Gastrocnemius medialis (tissue), 4 donors: ENCODE results near the gene KDM2B. TPM values are rescaled to one million over a fixed set of nuclear protein-coding genes. Genes with fewer than 3 reads are reported as not detected.

ENCODE experiments used
- ATAC-seq, 2 donors: fragments of 150-250 bp; one replicate each; pipeline ENCODE4 v1.9.1; 2016
- DNase-seq, 2 donors: peaks; one replicate each; pipeline ENCODE4 v3.0.0-alpha.2; 2019
- H3K27ac ChIP-seq, 4 donors: fragments of 200-600 bp; sonication (generic); 1 replicate in 1 of 4; 2 replicates in 3 of 4; pipeline ENCODE4 v1.5.1; 2016 to 2018; ENCODE audit warnings: mild to moderate bottlenecking in 2 of 4, moderate library complexity in 1 of 4
- H3K27me3 ChIP-seq, 3 donors: fragments of 200-600 bp; sonication (generic) in 2 of 3; 1 replicate in 1 of 3; 2 replicates in 2 of 3; pipeline versions ENCODE4 v1.5.1 to v1.6.0; 2016 to 2019; ENCODE audit warnings: mild to moderate bottlenecking in 1 of 3, moderate library complexity in 1 of 3
- H3K36me3 ChIP-seq, 2 donors: fragments of 200-600 bp; sonication (generic) in 1 of 2; one replicate each; pipeline ENCODE4 v1.5.1; 2017 to 2018
- H3K4me1 ChIP-seq, 2 donors: fragments of 200-600 bp; sonication (generic) in 1 of 2; one replicate each; pipeline ENCODE4 v1.5.1; 2016 to 2017; ENCODE audit warnings: mild to moderate bottlenecking in 2 of 2
- H3K4me3 ChIP-seq, 4 donors: fragments of 200-600 bp; sonication (generic) in 3 of 4; 1 replicate in 1 of 4; 2 replicates in 3 of 4; pipeline ENCODE4 v1.5.1; 2016 to 2019; ENCODE audit warnings: mild to moderate bottlenecking in 2 of 4
- H3K9me3 ChIP-seq, 3 donors: fragments of 200-600 bp; sonication (generic) in 2 of 3; 1 replicate in 1 of 3; 2 replicates in 2 of 3; pipeline ENCODE4 v1.5.1; 2016 to 2019
- POLR2A ChIP-seq, 2 donors: fragments of 450-650 bp; IDR thresholded peaks; one replicate each; pipeline ENCODE4 v1.6.1; 2017; ENCODE audit warnings: antibody characterized with exemption in 2 of 2, mild to moderate bottlenecking in 2 of 2, moderate library complexity in 2 of 2
- in situ Hi-C, 4 donors: fragments of 200-750 bp; cut with MboI; loops; one replicate each; pipeline versions ENCODE4 v1.15.0 to v1.8.0; 2017; ENCODE audit warnings: low sequenced_read_pairs in 4 of 4
- intact Hi-C: fragments of 100-400 bp; cut with DNase I; formaldehyde crosslinking; loops from one replicate; pipeline ENCODE4 v1.15.1; 2023; ENCODE audit warnings: low total_unique reads
- total RNA-seq, 4 donors: library from RNA; depleted of rRNA; stranded (reverse); fragments of >200 nt; gene quantifications; one replicate each; pipeline versions ENCODE4 v1.1.0 to v1.2.3, GENCODE V29; 2016
- TF ChIP-seq, protein P1 (sequence below), 5 experiments: fragments of 450-650 bp in 3 of 5; fragments of 200-600 bp in 2 of 5; sonication (generic) in 2 of 5; IDR thresholded peaks in 4 of 5; conservative IDR thresholded peaks in 1 of 5; 1 replicate in 4 of 5; 2 replicates in 1 of 5; pipeline ENCODE4 v1.5.1; 2016 to 2019; ENCODE audit warnings: antibody characterized with exemption in 5 of 5, mild to moderate bottlenecking in 3 of 5, moderate library complexity in 3 of 5

Gene KDM2B
- total RNA-seq, 4 donors from 2014 or later: 4.8 to 9.4 (median 8.3) TPM

DNA sequence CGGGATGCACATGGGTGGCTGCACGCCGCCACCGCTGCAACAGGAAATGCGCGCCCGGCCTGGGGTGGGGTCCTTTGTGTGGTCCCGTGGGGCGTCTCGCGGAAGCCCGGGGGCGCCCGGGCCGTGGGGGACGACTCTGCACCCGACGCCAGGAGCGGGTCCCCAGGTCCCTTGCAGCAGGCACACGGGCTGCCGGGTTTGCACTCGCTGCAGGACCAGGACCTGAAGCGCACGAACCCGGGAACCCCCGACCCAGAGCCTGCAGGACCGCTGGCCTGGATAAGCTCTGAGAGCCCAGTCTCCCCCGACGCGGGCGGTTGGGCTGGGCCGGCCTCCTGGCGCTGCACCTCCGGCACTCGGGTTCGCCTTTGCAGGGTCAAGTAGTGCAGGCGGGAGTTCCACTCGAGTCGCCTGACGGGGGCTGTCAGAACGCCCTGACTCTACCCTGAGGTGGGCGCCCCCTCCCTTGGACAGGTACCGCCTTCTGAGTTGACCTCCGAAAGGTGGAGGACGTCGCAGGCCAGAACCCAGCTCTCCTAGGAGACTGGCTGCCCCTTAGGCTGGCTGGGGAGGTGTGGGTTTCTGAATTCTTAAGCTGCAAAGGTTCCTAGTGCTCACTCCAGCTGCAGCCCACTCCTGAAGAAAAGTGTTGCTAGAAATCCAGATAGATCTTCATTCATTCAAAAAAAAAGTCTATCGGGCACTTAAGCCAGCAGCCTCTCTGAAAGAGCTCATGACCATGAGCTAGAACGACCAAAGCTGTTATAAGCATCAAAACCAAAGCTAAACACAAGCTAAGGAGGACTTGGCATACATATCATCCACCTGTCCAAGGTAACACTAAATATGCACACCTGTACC lies 113.0 kb downstream of the KDM2B start:
- Histone ChIP-seq H3K27ac (peak overlapping the region; percentile 14 to 46 (median 26)), H3K36me3 (no peaks in the 10 kb centered on the region), H3K4me3 (peak overlapping the region; percentile 49 to 67 (median 56)), H3K27me3 (no peaks in the 10 kb centered on the region), H3K4me1 (peaks cover 11 to 12% of the 10 kb centered on the region in 2 donors), H3K9me3 (no peaks in the 10 kb centered on the region)
- TF ChIP-seq POLR2A (IDR thresholded peaks at IDR 0.05): no peak
- TF ChIP-seq, protein P1, sequence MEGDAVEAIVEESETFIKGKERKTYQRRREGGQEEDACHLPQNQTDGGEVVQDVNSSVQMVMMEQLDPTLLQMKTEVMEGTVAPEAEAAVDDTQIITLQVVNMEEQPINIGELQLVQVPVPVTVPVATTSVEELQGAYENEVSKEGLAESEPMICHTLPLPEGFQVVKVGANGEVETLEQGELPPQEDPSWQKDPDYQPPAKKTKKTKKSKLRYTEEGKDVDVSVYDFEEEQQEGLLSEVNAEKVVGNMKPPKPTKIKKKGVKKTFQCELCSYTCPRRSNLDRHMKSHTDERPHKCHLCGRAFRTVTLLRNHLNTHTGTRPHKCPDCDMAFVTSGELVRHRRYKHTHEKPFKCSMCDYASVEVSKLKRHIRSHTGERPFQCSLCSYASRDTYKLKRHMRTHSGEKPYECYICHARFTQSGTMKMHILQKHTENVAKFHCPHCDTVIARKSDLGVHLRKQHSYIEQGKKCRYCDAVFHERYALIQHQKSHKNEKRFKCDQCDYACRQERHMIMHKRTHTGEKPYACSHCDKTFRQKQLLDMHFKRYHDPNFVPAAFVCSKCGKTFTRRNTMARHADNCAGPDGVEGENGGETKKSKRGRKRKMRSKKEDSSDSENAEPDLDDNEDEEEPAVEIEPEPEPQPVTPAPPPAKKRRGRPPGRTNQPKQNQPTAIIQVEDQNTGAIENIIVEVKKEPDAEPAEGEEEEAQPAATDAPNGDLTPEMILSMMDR (IDR thresholded peaks at IDR 0.05 in 4 of 5, conservative IDR thresholded peaks at IDR 0.05 in 1 of 5): no peak
- peak in 1 of 2 donors; percentile 30 for DNase-seq
- ATAC-seq: peak in 1 of 2 donors; percentile 7
- intact Hi-C loops (loop anchor here (1.0 kb wide), 1 partner anchor 116 kb away; the partner anchor contains the start of gene ANAPC5), in situ Hi-C loops (no loop called here)

DNA sequence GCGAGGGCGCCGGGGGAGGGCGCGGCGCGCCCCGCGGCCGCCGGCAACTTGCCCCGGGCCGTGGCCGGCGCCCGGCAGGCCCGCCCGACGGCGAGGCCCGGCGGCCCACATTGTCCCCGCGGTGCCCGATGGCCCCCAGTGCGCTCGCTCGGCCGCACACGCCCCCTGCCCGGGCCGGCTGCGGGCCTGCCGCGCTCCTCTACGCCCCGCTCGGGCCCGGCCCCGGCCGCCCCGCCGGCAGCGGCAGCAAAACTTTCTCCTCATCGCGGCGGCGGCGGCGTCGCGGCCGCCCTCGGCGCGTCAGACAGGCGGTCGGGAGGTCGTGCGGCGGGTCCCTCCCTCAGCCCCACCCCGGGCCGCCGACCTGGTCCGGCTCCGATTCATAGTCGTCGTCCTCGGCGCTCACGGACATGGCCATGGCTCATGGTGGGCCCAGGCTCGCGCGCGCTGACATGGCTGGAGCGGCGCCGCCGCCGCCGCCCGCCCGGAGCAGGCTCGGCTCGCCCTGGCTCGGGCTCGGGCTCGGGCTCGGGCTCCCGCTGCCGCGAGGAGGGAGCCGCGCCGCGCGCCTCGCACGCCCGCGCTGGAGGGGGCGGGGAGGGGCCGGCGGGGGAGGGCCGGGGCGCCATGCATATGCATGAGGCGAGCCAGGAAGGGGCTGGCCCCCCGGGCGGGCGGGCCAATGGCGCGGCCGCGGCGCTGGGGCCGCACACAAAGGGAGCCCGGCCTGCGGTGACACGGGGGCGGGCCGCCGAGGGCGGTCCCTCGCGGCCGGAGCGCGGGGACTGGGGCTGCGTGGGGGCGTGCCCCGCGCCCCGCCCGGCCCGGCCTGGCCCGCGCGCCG lies 113.8 kb downstream of the KDM2B start:
- Histone ChIP-seq H3K4me1 (peaks cover 11 to 12% of the 10 kb centered on the region in 2 donors), H3K9me3 (no peaks in the 10 kb centered on the region), H3K27me3 (no peaks in the 10 kb centered on the region), H3K27ac (peak overlapping the region; percentile 76 to 84 (median 82)), H3K4me3 (peak overlapping the region; percentile 51 to 67 (median 64)), H3K36me3 (no peaks in the 10 kb centered on the region)
- DNase-seq (peak; percentile 78 to 87), ATAC-seq (peak; percentile 86 to 88)
- intact Hi-C loops: loop anchor here (1.0 kb wide), 1 partner anchor 115 kb away; the partner anchor contains the start of gene ANAPC5
- TF ChIP-seq POLR2A (IDR thresholded peaks at IDR 0.05): peak; percentile 65 to 75
- TF ChIP-seq, protein P1 (IDR thresholded peaks at IDR 0.05 in 4 of 5, conservative IDR thresholded peaks at IDR 0.05 in 1 of 5): no peak
- in situ Hi-C loops: no loop called here

DNA sequence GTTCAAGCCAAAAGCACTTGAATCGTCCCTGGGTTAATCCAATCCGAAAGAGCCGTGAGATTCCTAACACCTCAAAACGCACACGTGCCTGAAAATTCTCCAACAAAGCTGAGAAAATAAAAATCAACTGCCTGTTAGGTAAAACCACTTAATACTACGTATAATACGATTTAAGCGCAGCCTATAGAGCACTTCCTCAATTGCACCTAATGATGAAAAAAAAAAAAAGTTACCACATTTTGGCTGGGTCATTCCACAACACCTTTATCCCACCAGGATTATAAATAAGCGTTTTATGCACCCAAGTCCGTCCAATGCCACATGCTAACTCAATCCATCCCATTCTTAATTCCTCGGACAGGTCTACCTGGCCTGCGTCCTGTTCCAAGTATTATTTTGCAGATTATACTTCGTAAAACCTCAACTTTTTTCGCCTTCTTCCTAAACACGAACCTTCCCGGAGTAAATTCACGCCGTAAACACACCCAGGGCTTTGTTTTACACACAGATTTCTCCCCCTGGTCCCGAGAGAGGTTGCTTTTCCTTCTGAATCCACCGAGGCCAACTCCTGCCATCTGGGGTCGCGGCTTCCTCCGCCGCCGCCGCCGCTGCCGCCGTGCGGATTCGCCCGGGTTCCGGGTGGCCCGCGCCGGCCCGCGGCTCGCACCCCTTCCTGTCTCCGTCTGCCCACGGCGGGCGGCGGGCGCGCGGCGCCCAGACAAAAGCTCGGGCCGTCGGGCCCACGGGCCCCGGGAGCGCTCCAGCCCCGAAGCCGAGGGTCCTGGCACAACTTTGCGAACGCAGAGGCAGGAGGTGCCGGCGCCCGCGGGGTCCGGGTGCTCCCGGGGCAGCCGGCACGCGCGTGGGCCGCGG lies 114.7 kb downstream of the KDM2B start:
- no peak overlapping the region for H3K27ac ChIP-seq

More for the DNA sequence above, 114.7 kb downstream of the KDM2B start:
- Histone ChIP-seq H3K9me3 (no peaks in the 10 kb centered on the region), H3K27me3 (no peaks in the 10 kb centered on the region), H3K36me3 (no peaks in the 10 kb centered on the region), H3K4me1 (peaks cover 11 to 12% of the 10 kb centered on the region in 2 donors), H3K4me3 (peak overlapping the region; percentile 43 to 63 (median 58))
- ATAC-seq: peak; percentile 0 to 5
- in situ Hi-C loops (no loop called here), intact Hi-C loops (no loop called here)
- no peak for TF ChIP-seq POLR2A (IDR thresholded peaks at IDR 0.05)
- TF ChIP-seq, protein P1 (IDR thresholded peaks at IDR 0.05 in 4 of 5, conservative IDR thresholded peaks at IDR 0.05 in 1 of 5): no peak
- no peak for DNase-seq
